Measurements from ENCODE around the gene DPCD. TPM values are rescaled to one million over a fixed set of nuclear protein-coding genes. Genes with fewer than 3 reads are reported as not detected.

Gene DPCD
- total and polyA plus RNA-seq, 10 of the 15 experiments (the other 5 are each of a cell fraction or from before 2014, with no cell fraction given): 9.7 to 50.9 (median 26.3) TPM

DNA sequence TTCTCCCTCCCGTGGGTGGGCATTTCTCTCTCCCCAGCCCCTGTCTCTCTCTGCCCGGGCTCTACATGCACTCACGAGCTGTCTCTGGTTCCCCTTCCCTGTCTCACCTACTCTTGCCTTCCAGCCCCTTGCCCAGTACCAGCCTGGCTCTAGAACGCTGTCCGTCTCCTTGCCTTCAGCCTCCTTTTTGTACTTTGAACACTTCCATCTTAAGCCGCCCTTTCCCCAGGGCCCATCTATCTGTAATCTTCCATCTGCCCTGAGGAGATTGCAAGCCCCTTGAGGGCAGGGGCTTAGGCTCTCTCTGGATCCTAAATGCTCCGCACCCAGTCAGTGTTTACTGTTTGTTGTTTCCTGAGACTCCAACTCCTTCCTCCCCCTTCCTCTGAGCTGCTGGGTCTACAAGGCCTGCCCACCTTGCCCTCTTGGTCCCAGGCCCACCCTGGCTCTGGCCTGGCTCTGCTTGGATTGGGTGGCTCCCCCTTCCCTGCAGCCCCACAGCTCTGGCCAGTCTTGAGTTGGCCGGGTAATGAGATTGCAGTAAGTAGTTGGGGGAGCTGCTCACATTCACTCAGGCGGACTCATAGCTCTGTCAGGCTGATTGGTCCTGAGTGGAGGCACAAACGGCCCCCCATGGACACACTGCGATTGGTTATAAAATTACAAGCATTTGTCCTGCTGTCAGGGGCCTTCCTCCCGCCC, 28.4 kb upstream of the DPCD start:
- WGBS (ENCODE audit: insufficient coverage, insufficient replicate concordance, low lambda C conversion rate, missing lambda C conversion rate): 55% methylated on average over 12 of the region's 12 CpGs
- no peak overlapping the region for H2AFZ ChIP-seq (ENCODE audit: control insufficient read depth, low read depth, low read length)
- ChIA-PET RAD21 (ENCODE audit: unreplicated experiment) (no interaction called here), CTCF (interaction anchor here (1.0 to 5.0 kb wide), 4 partner anchors 9 to 271 kb away, joined by 3 to 17 read pairs (median 4); no protein-coding TSS in a partner anchor), POLR2A (no interaction called here), SMC1A (ENCODE audit: uncharacterized antibody, unreplicated experiment) (interaction anchor here (0.7 to 1.6 kb wide), 2 partner anchors 10 to 104 kb away, joined by 3 read pairs; no protein-coding TSS in a partner anchor)
- no peaks in the 10 kb centered on the region for H3K27me3 ChIP-seq (replicated peaks in 1 of 2; ENCODE audit: control insufficient read depth in 2 of 2, insufficient read depth in 2 of 2, low read length in 1 of 2)
- DNase-seq (ENCODE audit: low read depth, low spot score): no peak
- no peaks in the 10 kb centered on the region for H3K9me3 ChIP-seq (replicated peaks; ENCODE audit: control insufficient read depth, insufficient read depth, low read length)
- H3K4me1 ChIP-seq (ENCODE audit: control insufficient read depth, insufficient read depth, low read length): peaks cover 13% of the 10 kb centered on the region
- BruUV-seq (replicated peaks): no TSS peak
- H3K4me2 ChIP-seq (ENCODE audit: control insufficient read depth, insufficient read depth): no peak overlapping the region
- H4K20me1 ChIP-seq (ENCODE audit: control insufficient read depth, insufficient read depth): no peaks in the 10 kb centered on the region
- no peak overlapping the region for H3K4me3 ChIP-seq
- no peak for FAIRE-seq
- intact Hi-C loops (cut with micrococcal nuclease; ENCODE audit: unreplicated experiment) (no loop called here), in situ Hi-C loops (cut with MboI) (no loop called here)
- no peak overlapping the region for H3K9ac ChIP-seq (ENCODE audit: control insufficient read depth, insufficient read depth, low read length)
- no peak for ATAC-seq
- peaks cover 0 to 1% of the 10 kb centered on the region in 2 experiments; a peak in 1 of 4 replicates for H3K36me3 ChIP-seq (ENCODE audit: control insufficient read depth in 2 of 2, insufficient read depth in 2 of 2, low read length in 1 of 2)
- no peak overlapping the region for H3K27ac ChIP-seq (ENCODE audit: control insufficient read depth, insufficient read depth)
- no peak for TF ChIP-seq IKZF1 (conservative IDR thresholded peaks at IDR 0.05)
- no peak for TF ChIP-seq BCL11A (IDR thresholded peaks at IDR 0.05; ENCODE audit: low read depth, low read length)
- no peaks in the 10 kb centered on the region for H3K79me2 ChIP-seq (ENCODE audit: control insufficient read depth, insufficient read depth, low read length)

DNA sequence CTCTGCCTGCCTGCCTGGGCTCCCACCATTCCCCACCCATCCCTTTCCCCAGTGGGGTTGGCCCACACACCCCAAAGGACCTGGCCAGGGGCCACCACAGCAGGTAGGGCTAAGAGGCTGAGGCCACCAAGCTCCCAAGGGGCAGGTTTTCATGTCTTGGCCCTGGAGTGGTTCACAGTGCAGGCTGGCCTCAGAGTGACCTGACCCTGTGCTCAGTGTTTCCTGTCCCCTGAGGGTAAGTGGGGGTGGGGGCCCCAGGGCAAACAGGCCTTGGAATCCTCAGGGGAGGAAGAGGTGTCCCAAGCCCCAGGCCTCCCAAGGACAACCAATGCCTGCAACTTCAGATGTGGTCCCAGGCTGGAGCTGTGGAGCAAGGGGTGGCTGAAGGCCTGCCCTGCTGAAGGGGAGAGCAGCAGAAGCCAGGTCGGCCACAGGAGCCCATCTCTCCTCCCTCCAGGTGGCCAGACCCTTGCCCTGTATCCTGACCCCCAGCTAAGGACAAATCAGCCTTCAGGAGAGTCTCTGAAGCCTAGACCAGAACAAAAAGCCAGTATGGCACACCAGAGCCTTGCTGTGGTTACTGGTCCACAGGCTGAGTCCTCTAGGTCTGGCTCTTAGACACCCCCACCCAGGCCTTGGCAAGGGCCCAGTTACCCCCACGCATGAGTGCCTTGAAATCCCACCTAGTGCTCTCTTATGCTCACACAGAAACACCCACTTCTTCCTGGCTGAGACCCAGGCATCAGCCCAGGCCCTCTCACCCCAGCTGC, 27.6 kb upstream of the DPCD start:
- BruUV-seq (replicated peaks): no TSS peak
- no peak overlapping the region for H3K4me3 ChIP-seq
- ATAC-seq: peak; percentile 17
- no peaks in the 10 kb centered on the region for H3K79me2 ChIP-seq (ENCODE audit: control insufficient read depth, insufficient read depth, low read length)
- ChIA-PET CTCF (interaction anchor here (1.0 to 1.4 kb wide), 3 partner anchors 9 to 14 kb away, joined by 3 to 4 read pairs (median 3); no protein-coding TSS in a partner anchor), SMC1A (ENCODE audit: uncharacterized antibody, unreplicated experiment) (interaction anchor here (0.7 to 1.6 kb wide), 2 partner anchors 9 to 105 kb away, joined by 3 read pairs; no protein-coding TSS in a partner anchor), POLR2A (no interaction called here), RAD21 (ENCODE audit: unreplicated experiment) (no interaction called here)
- intact Hi-C loops (cut with micrococcal nuclease; ENCODE audit: unreplicated experiment) (no loop called here), in situ Hi-C loops (cut with MboI) (no loop called here)
- H3K9me3 ChIP-seq (replicated peaks; ENCODE audit: control insufficient read depth, insufficient read depth, low read length): no peaks in the 10 kb centered on the region
- no peak overlapping the region for H2AFZ ChIP-seq (ENCODE audit: control insufficient read depth, low read depth, low read length)
- 5% methylated on average over 2 of the region's 2 CpGs for WGBS (ENCODE audit: insufficient coverage, insufficient replicate concordance, low lambda C conversion rate, missing lambda C conversion rate)
- FAIRE-seq: no peak
- peaks cover 0 to 1% of the 10 kb centered on the region in 2 experiments; a peak in 1 of 4 replicates for H3K36me3 ChIP-seq (ENCODE audit: control insufficient read depth in 2 of 2, insufficient read depth in 2 of 2, low read length in 1 of 2)
- H3K27ac ChIP-seq (ENCODE audit: control insufficient read depth, insufficient read depth): no peak overlapping the region
- H4K20me1 ChIP-seq (ENCODE audit: control insufficient read depth, insufficient read depth): no peaks in the 10 kb centered on the region
- no peak overlapping the region for H3K4me2 ChIP-seq (ENCODE audit: control insufficient read depth, insufficient read depth)
- no peak for DNase-seq (ENCODE audit: low read depth, low spot score)
- H3K4me1 ChIP-seq (ENCODE audit: control insufficient read depth, insufficient read depth, low read length): peaks cover 13% of the 10 kb centered on the region
- H3K9ac ChIP-seq (ENCODE audit: control insufficient read depth, insufficient read depth, low read length): no peak overlapping the region
- no peaks in the 10 kb centered on the region for H3K27me3 ChIP-seq (replicated peaks in 1 of 2; ENCODE audit: control insufficient read depth in 2 of 2, insufficient read depth in 2 of 2, low read length in 1 of 2)
- TF ChIP-seq POLR2A (IDR thresholded peaks at IDR 0.05; ENCODE audit: low read depth, low read length): 0 out of 2 replicates have a peak, but pooled peaks have one; percentile 16
- no peak for TF ChIP-seq SIN3A (IDR thresholded peaks at IDR 0.05; ENCODE audit: low read depth, low read length)

All from GM12878 (cell line).